Body of pancreas (tissue), 4 donors: ENCODE data around the gene SIK2. TPM values are rescaled to one million over a fixed set of nuclear protein-coding genes. Genes with fewer than 3 reads are reported as not detected.
"Not testable (repeated sequence)": the region's sequence is repeated elsewhere in the genome, so short reads cannot be mapped to it uniquely, and the experiment has no call there.

ENCODE experiments used
- ATAC-seq: fragments of 150-250 bp; one replicate; pipeline ENCODE4 v1.9.1; 2016
- DNase-seq, 4 donors: peaks; one replicate each; pipeline ENCODE4 v3.0.0-alpha.2; 2019
- H3K27ac ChIP-seq, 4 donors: fragments of 200-600 bp; sonication (generic); 1 replicate in 3 of 4; 2 replicates in 1 of 4; pipeline versions ENCODE4 v1.5.1 to v1.6.1; 2016 to 2019; ENCODE audit warnings: mild to moderate bottlenecking in 1 of 4, mixed read lengths in 1 of 4, moderate library complexity in 1 of 4
- H3K27me3 ChIP-seq, 2 donors: fragments of 200-600 bp; sonication (generic); one replicate each; pipeline ENCODE4 v1.6.0; 2016; ENCODE audit warnings: mild to moderate bottlenecking in 1 of 2
- H3K36me3 ChIP-seq, 2 donors: fragments of 200-600 bp; sonication (generic); replicated peaks in 1 of 2; 2 replicates each; pipeline ENCODE4 v1.5.1; 2016; ENCODE audit warnings: low read depth in 2 of 2; ENCODE audit not compliant: insufficient read depth in 1 of 2
- H3K4me1 ChIP-seq: fragments of 200-600 bp; sonication (generic); one replicate; pipeline ENCODE4 v1.6.0; 2016
- H3K4me3 ChIP-seq, 2 donors: fragments of 200-600 bp; sonication (generic); 1 replicate in 1 of 2; 2 replicates in 1 of 2; pipeline ENCODE4 v1.5.1; 2016 to 2019
- H3K9me3 ChIP-seq, 3 donors: fragments of 200-600 bp; sonication (generic); 1 replicate in 2 of 3; 2 replicates in 1 of 3; pipeline ENCODE4 v1.5.1; 2016
- CTCF ChIP-seq, 7 experiments: fragments of 450-650 bp in 4 of 7; fragments of 200-600 bp in 3 of 7; sonication (generic) in 3 of 7; IDR thresholded peaks; one replicate each; pipeline ENCODE4 v1.5.1; 2016 to 2019; ENCODE audit warnings: antibody characterized with exemption in 7 of 7
- POLR2A ChIP-seq, 3 donors: fragments of 450-650 bp; IDR thresholded peaks; one replicate each; pipeline ENCODE4 v1.6.1; 2016; ENCODE audit warnings: antibody characterized with exemption in 3 of 3, mild to moderate bottlenecking in 2 of 3
- WGBS, 2 donors: methylation state at CpG; one replicate each; pipeline ENCODE4 v1.1.5; 2017; 5-methylcytosine and 5-hydroxymethylcytosine counted together
- intact Hi-C: fragments of 100-400 bp; cut with DNase I; formaldehyde crosslinking; loops from one replicate; pipeline ENCODE4 v1.15.1; 2023
- total RNA-seq, 2 donors: library from RNA; depleted of rRNA; stranded (reverse); fragments of >200 nt; gene quantifications; one replicate each; pipeline ENCODE4 v1.1.0, GENCODE V29; 2016

SIK2 gene
- total RNA-seq, 2 donors from 2014 or later: 15.3 to 16.5 TPM

- DNase-seq (no peak), ATAC-seq (no peak)
- H3K4me1 ChIP-seq: peaks cover 9% of the 10 kb centered on the region
- no peaks in the 10 kb centered on the region for H3K9me3 ChIP-seq
- 79 to 82% methylated on average over 5 of the region's 5 CpGs for WGBS, 2 donors
- H3K36me3 ChIP-seq: peaks cover 0 to 4% of the 10 kb centered on the region in 2 donors
- TF ChIP-seq POLR2A (IDR thresholded peaks at IDR 0.05) (no peak), CTCF (IDR thresholded peaks at IDR 0.05) (no peak)
- no peak overlapping the region for H3K27ac ChIP-seq
- H3K27me3 ChIP-seq: no peaks in the 10 kb centered on the region
- no peak overlapping the region for H3K4me3 ChIP-seq
- intact Hi-C loops: no loop called here
Observed at GRCh38 chr11:111715142-111715816, 113.0 kb downstream of the SIK2 start.

GRCh38 chr11:111717660-111718059 is 115.4 kb downstream of the SIK2 start:
- peaks cover 24% of the 10 kb centered on the region for H3K4me1 ChIP-seq
- DNase-seq, ATAC-seq, H3K27me3 ChIP-seq, H3K4me3 ChIP-seq, intact Hi-C loops, H3K9me3 ChIP-seq, H3K27ac ChIP-seq: not testable (repeated sequence)
- WGBS, 2 donors: 89 to 99% methylated on average over 3 of the region's 3 CpGs
- H3K36me3 ChIP-seq: peaks cover 0 to 14% of the 10 kb centered on the region in 2 donors

GRCh38 chr11:111718436-111718835 is 116.2 kb downstream of the SIK2 start:
- H3K27ac ChIP-seq: peak overlapping the region in 3 of 4 donors; percentile 42 to 73 (median 45)
- no peaks in the 10 kb centered on the region for H3K9me3 ChIP-seq
- peak in 2 of 4 donors; percentile 58 to 74 for DNase-seq
- TF ChIP-seq CTCF (IDR thresholded peaks at IDR 0.05) (peak in 1 of 7 experiments; percentile 4), POLR2A (IDR thresholded peaks at IDR 0.05) (peak in 1 of 3 donors; percentile 12)
- no peaks in the 10 kb centered on the region for H3K27me3 ChIP-seq
- H3K4me1 ChIP-seq: peaks cover 24% of the 10 kb centered on the region
- intact Hi-C loops: no loop called here
- ATAC-seq: peak; percentile 67
- 64 to 71% methylated on average over 6 of the region's 6 CpGs for WGBS, 2 donors
- peaks cover 0 to 18% of the 10 kb centered on the region in 2 donors for H3K36me3 ChIP-seq
- no peak overlapping the region for H3K4me3 ChIP-seq

- Histone ChIP-seq H3K36me3 (peaks cover 0 to 22% of the 10 kb centered on the region in 2 donors), H3K9me3 (no peaks in the 10 kb centered on the region), H3K4me3 (no peak overlapping the region), H3K27ac (peak overlapping the region in 3 of 4 donors; percentile 42 to 73 (median 45)), H3K4me1 (peaks cover 24% of the 10 kb centered on the region), H3K27me3 (no peaks in the 10 kb centered on the region)
- intact Hi-C loops: no loop called here
- ATAC-seq (no peak), DNase-seq (no peak)
- no peak for TF ChIP-seq POLR2A (IDR thresholded peaks at IDR 0.05)
- TF ChIP-seq CTCF (IDR thresholded peaks at IDR 0.05): no peak
- 92 to 98% methylated on average over 5 of the region's 5 CpGs for WGBS, 2 donors
Observed at GRCh38 chr11:111718859-111719258, 116.6 kb downstream of the SIK2 start.

- Histone ChIP-seq H3K9me3 (no peaks in the 10 kb centered on the region), H3K4me1 (peaks cover 24% of the 10 kb centered on the region), H3K27me3 (no peaks in the 10 kb centered on the region), H3K36me3 (peaks cover 4 to 26% of the 10 kb centered on the region in 2 donors), H3K4me3 (no peak overlapping the region), H3K27ac (no peak overlapping the region)
- ATAC-seq (no peak), DNase-seq (no peak)
- 88 to 91% methylated on average over 2 of the region's 2 CpGs for WGBS, 2 donors
- intact Hi-C loops: no loop called here
- TF ChIP-seq CTCF (IDR thresholded peaks at IDR 0.05) (no peak), POLR2A (IDR thresholded peaks at IDR 0.05) (no peak)
Observed at GRCh38 chr11:111719379-111719778, 117.1 kb downstream of the SIK2 start.
